K562 (cell line): Measurements from ENCODE around the gene ACTR3C. TPM values are rescaled to one million over a fixed set of nuclear protein-coding genes. Genes with fewer than 3 reads are reported as not detected.

Experiments used
- ARID1B ChIP-seq: fragments of 450-650 bp; IDR thresholded peaks from 2 replicates; pipeline ENCODE4 v1.6.1; 2016; ENCODE audit warnings: antibody characterized with exemption, mild to moderate bottlenecking, inconsistent platforms
- ARID3A ChIP-seq: IDR thresholded peaks from 2 replicates; pipeline ENCODE4 v1.6.1; 2012; ENCODE audit warnings: low read depth, low read length, improper control_type of control experiment, borderline replicate concordance
- CXXC5 ChIP-seq: fragments of 250-450 bp; sonication (Bioruptor Pico); IDR thresholded peaks from 2 replicates; pipeline ENCODE4 v1.8.0; 2022; ENCODE audit warnings: inconsistent platforms, mild to moderate bottlenecking, moderate library complexity
- E2F3 ChIP-seq: fragments of 250-450 bp; sonication (Bioruptor Pico); IDR thresholded peaks from 2 replicates; pipeline ENCODE4 v1.4.0; 2020; ENCODE audit warnings: mild to moderate bottlenecking
- ERF ChIP-seq: fragments of 450-650 bp; formaldehyde crosslinking; IDR thresholded peaks from 2 replicates; pipeline ENCODE4 v1.4.0; 2020; ENCODE audit warnings: mild to moderate bottlenecking, mixed read lengths
- GABPB2 ChIP-seq: fragments of 250-450 bp; sonication (Bioruptor Pico); conservative IDR thresholded peaks from 2 replicates; pipeline ENCODE4 v1.5.1; 2021; ENCODE audit warnings: mild to moderate bottlenecking
- HDGF ChIP-seq: fragments of 450-650 bp; IDR thresholded peaks from 2 replicates; pipeline ENCODE4 v1.6.1; 2016
- JUND ChIP-seq, 2 experiments: IDR thresholded peaks; 2 replicates in 1 of 2; 3 replicates in 1 of 2; pipeline ENCODE4 v1.6.1; 2011; ENCODE audit warnings: borderline replicate concordance in 2 of 2, low read depth in 2 of 2, low read length in 2 of 2, improper control_type of control experiment in 1 of 2, missing biosample characterization in 1 of 2, missing genetic modification characterization in 1 of 2, missing genetic modification reagents in 1 of 2
- MLLT1 ChIP-seq, 2 experiments: fragments of 450-650 bp; IDR thresholded peaks; 2 replicates each; pipeline ENCODE4 v1.6.1; 2016
- SAP30 ChIP-seq: fragments of 200-600 bp; sonication (generic); IDR thresholded peaks from 2 replicates; pipeline ENCODE4 v1.6.1; 2012; ENCODE audit warnings: borderline replicate concordance, low read depth, mild to moderate bottlenecking, moderate library complexity, low read length, control low read depth, inconsistent platforms; ENCODE audit not compliant: insufficient read depth, poor library complexity, severe bottlenecking
- SMARCA5 ChIP-seq: fragments of 450-650 bp; IDR thresholded peaks from 2 replicates; pipeline ENCODE4 v1.6.1; 2016
- ZFX ChIP-seq: sonication (generic); formaldehyde crosslinking; IDR thresholded peaks from 2 replicates; pipeline ENCODE4 v1.8.0; 2022; ENCODE audit warnings: mild to moderate bottlenecking, missing genetic modification reagents, moderate library complexity
- ZKSCAN1 ChIP-seq: fragments of 150-350 bp; IDR thresholded peaks from 2 replicates; pipeline ENCODE4 v1.6.1; 2016; ENCODE audit warnings: low read depth, low read length
- ZNF57 ChIP-seq: fragments of 450-650 bp; formaldehyde crosslinking; IDR thresholded peaks from 2 replicates; pipeline ENCODE4 v1.4.0; 2020; ENCODE audit warnings: mild to moderate bottlenecking, moderate library complexity
- ZNF589 ChIP-seq: fragments of 200-800 bp; sonication (Bioruptor generic); IDR thresholded peaks from 2 replicates; pipeline ENCODE4 v1.6.1; 2016; ENCODE audit warnings: low read depth, missing genetic modification characterization, missing compliant biosample characterization
- ZNF695 ChIP-seq: fragments of 450-650 bp; formaldehyde crosslinking; IDR thresholded peaks from 2 replicates; pipeline ENCODE4 v1.4.0; 2020; ENCODE audit warnings: mild to moderate bottlenecking, moderate library complexity
- ZNF76 ChIP-seq: fragments of 250-450 bp; sonication (Bioruptor Pico); IDR thresholded peaks from 2 replicates; pipeline ENCODE4 v1.4.0; 2020; ENCODE audit warnings: mild to moderate bottlenecking, moderate library complexity, borderline replicate concordance
- polyA plus RNA-seq, 8 experiments: library from polyadenylated mRNA; depleted of rRNA in 4 of 8; stranded (reverse) in 5 of 8; unstranded in 3 of 8; fragments of >200 nt; fragmentation: Nextera tagmentation in 2 of 8; fragmentation: Illumina TruSeq in 1 of 8; extraction: Ambion mirVana in 2 of 8; extraction: Trizol in 1 of 8; gene quantifications; 2 replicates each; pipeline versions ENCODE4 v1.2.1 to v1.2.3, GENCODE V29; 2011 to 2014; ENCODE audit warnings: inconsistent platforms in 1 of 8, missing spikeins in 1 of 8
- total RNA-seq, 7 experiments: library from RNA; depleted of rRNA in 6 of 7; stranded (reverse); fragments of >200 nt in 6 of 7; fragmentation: Illumina TruSeq in 2 of 7; extraction: Trizol in 2 of 7; gene quantifications; 2 replicates each; pipeline versions ENCODE4 v1.2.1 to v1.2.3, GENCODE V29; 2011 to 2021; ENCODE audit warnings: low replicate concordance in 1 of 7
- TF ChIP-seq, protein P1 (sequence below): fragments of 250-450 bp; sonication (Bioruptor Pico); IDR thresholded peaks from 2 replicates; pipeline ENCODE4 v1.8.0; 2022; ENCODE audit warnings: inconsistent platforms, mild to moderate bottlenecking, moderate library complexity, borderline replicate concordance
- TF ChIP-seq, protein P2 (sequence below), 2 experiments: fragments of 250-450 bp in 1 of 2; fragments of 450-650 bp in 1 of 2; sonication (Bioruptor Pico) in 1 of 2; IDR thresholded peaks; 2 replicates each; pipeline versions ENCODE4 v1.6.1 to v1.8.0; 2016 to 2021; ENCODE audit warnings: mild to moderate bottlenecking in 2 of 2, moderate library complexity in 2 of 2, missing compliant biosample characterization in 1 of 2, missing genetic modification characterization in 1 of 2

The ACTR3C gene
- total and polyA plus RNA-seq, 9 of the 15 experiments (the other 6 are each of a cell fraction or from before 2014, with no cell fraction given): 9.0 to 35.4 (median 13.3) TPM

- TF ChIP-seq HDGF (0 out of 2 replicates have a peak, but pooled peaks have one; percentile 72), SMARCA5 (peak; percentile 24; the same call in 1 of the 2 replicates), ZKSCAN1 (no peak), ZNF76 (CRISPR knock-in tag) (0 out of 2 replicates have a peak, but pooled peaks have one; percentile 56), ZFX (no peak), ERF (CRISPR knock-in tag) (0 out of 2 replicates have a peak, but pooled peaks have one; percentile 53), E2F3 (CRISPR knock-in tag) (peak; percentile 78; the same call in 1 of the 2 replicates), ZNF589 (CRISPR knock-in tag) (0 out of 2 replicates have a peak, but pooled peaks have one; percentile 53), ZNF57 (CRISPR knock-in tag) (no peak), ARID3A (no peak), MLLT1 (IDR thresholded peaks at IDR 0.05) (peak in 1 of 2 experiments; percentile 62; a peak in 2 of 4 replicates), CXXC5 (CRISPR knock-in tag) (0 out of 2 replicates have a peak, but pooled peaks have one; percentile 17), SAP30 (no peak), JUND (IDR thresholded peaks at IDR 0.05; ENCODE audit: borderline replicate concordance, low read depth, low read length) (no peak), JUND (tag; IDR thresholded peaks at IDR 0.05; ENCODE audit: borderline replicate concordance, low read depth, low read length) (no peak; the same call in 2 of the 3 replicates), ARID1B (no peak), ZNF695 (CRISPR knock-in tag) (0 out of 2 replicates have a peak, but pooled peaks have one; percentile 22), GABPB2 (CRISPR knock-in tag) (peak; percentile 54; the same call in 1 of the 2 replicates)
- TF ChIP-seq, protein P1, sequence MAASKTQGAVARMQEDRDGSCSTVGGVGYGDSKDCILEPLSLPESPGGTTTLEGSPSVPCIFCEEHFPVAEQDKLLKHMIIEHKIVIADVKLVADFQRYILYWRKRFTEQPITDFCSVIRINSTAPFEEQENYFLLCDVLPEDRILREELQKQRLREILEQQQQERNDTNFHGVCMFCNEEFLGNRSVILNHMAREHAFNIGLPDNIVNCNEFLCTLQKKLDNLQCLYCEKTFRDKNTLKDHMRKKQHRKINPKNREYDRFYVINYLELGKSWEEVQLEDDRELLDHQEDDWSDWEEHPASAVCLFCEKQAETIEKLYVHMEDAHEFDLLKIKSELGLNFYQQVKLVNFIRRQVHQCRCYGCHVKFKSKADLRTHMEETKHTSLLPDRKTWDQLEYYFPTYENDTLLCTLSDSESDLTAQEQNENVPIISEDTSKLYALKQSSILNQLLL: no peak
- TF ChIP-seq, protein P2, sequence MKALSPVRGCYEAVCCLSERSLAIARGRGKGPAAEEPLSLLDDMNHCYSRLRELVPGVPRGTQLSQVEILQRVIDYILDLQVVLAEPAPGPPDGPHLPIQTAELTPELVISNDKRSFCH (CRISPR knock-in tag; IDR thresholded peaks at IDR 0.05): no peak
- TF ChIP-seq, protein P2 (tag; IDR thresholded peaks at IDR 0.05): peak; percentile 73; the same call in 1 of the 2 replicates
These were observed 9.5 kb downstream of the ACTR3C start (continued) for GRCh38 chr7:150313870-150314269.
